HG03066 (cell line): Measurements from ENCODE around the gene KCTD6.
A peak's percentile ranks its signal among the peaks of the same experiment; 100 is the strongest.

Experiments
- ATAC-seq: cut with Tn5 transposase; IDR thresholded peaks from one replicate; pipeline ENCODE4 v1.9.1; 2021; ENCODE audit warnings: low read depth; ENCODE audit not compliant: unreplicated experiment

The KCTD6 gene

DNA sequence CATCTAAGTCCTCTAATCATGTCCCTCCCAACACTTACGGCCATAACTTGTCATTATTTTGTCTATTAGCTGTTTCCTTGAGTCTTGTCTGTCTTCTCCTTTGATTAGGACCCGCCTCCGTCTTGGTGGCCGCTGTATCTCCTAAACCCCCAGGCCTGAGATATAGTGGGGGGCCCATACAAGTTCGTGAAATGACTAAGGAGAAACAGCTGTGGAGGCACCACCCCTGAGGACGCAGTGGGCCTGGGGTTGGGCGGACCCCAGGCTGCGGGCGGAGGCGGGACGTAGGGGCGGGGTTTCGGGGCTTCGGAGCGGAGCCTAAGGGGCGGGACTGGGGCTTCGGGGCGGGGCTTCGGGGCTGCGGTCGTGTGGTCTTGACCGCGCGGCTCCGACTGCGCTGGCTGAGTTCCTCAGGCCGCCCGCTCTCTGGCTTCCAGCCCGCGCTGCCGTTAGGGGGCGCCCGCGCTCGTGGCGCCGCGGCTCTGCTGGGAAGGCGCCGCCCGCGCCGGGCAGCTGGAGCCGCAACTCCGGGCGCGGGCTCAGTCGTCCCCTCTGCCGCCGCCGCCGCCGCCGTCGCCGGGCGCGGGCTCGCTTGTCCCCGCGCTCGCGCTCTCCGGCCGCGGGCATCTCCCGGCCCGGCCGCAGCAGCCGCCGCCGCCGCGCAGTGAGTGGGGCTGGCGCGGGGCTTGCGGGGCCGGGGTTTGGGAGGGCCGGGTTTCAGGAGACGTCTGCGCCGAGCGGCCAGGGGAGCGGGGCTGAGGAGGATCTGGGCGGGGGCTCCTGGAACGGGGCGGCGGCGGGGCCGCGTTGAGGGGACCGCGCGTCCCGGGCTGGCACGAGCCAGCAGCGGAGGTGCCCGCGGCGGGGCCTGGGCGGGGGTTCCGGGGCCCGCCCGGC, at the start of gene KCTD6:
Gene KCTD6 (plus strand): TSS at position 591 of the 897 bp plus-strand sequence. CDS start 6,660 bp downstream, outside the sequence.
- ATAC-seq = peak; percentile 80

DNA sequence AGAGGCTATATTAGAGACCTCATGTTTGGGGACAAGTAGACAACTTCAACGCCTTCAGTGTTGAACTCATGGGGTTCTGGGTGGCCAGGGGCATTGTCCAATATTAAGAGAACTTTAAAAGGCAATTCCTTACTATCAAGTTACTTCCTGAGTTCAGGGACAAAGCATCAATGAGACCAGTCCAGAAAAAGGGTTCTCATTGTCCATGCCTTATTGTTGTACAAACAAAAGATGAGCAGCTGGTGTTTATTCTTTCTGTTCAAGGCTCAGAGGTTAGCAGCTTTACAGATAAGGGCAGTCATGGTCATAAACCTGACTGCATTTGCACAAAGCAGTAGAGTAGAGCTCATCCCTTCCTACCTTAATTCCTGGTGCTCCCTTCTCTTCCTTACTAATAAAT, 39.7 kb upstream of the KCTD6 start:
- ATAC-seq = no peak

DNA sequence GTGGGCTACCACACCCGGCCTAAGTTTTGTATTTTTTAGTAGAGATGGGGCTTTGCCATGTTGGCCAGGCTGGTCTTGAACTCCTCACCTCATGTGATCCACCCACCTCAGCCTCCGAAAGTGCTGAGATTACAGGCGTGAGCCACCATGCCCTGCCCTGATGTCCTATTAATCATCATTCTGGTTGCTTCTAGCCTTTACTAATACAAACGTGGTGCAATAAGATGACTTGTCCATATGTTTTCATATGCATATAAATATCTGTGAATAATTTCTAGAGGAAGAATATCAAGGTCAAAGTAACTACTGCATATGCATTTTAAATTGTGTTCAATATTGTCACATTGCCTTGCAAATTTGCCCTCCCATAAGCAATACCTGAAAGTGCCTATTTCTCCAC, 32.7 kb upstream of the KCTD6 start:
- ATAC-seq = no peak

DNA sequence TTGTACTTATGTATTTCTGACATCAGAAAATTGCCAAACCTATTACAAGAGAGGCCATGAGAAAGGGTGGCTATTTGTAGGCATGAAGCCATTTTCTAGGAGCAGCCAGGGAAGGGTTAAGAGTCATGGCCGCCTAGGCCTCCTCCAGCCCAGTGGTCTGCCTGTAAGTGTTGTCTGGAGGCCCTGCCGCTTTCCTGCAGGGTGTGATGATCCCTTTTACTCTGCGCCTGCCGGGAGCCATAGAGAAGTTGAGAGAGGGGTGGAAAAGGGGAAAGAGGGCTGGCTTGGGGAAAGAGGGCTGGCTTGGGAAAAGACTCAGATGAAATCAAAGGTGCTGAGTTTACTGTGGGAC, 29.1 kb upstream of the KCTD6 start:
- ATAC-seq = no peak

DNA sequence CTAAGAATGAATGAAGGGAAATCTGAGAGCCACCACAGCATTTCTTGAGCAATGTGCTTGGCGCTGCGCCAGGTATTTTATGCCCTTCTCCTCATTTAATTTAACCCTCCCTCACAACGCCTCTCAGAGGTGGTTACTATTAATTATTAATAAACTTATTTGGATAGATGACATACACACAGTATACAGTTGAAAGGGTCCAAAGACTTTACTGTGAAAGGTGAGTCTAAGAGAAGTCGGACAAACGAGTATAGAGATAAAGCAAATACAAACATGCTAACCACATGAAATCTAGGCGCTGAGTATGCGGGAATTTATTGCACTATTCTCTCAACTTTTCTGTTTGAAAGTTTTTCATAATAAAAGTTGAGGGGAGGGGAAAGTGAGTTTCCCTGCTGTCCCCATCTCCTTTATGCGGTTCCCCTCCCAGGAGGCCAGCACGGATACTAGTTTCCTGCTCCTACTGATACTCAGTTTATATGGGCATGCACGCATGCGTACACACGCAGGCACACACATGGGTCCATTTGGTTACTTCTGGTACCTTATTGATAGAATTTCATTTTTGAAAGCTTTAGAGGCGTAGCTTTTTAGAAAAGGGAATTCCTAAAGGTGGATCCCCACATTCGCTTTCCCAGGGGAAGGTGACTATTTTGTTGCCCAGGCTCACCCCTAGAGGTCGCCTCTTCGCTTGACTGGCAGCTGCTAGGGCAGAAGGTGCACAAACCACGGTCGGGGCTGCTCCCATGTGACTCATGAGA, 28.5 kb upstream of the KCTD6 start:
- peak; percentile 96 for ATAC-seq

DNA sequence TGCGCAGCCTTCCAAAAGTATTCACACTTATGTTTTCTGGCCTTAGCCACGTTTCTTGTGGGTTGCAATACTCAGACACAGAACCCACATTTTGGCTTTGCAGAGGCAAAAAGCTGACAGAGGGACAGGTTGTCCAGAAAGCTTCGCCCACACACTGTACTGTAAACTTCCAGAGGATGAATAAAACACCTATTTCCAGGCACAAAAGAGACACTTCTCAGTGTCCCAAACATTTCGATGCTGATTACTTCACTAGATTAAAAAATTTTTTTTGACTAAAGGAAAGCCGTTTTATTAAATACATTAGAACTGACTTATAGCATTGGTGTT, 28.0 kb upstream of the KCTD6 start:
- ATAC-seq = no peak

DNA sequence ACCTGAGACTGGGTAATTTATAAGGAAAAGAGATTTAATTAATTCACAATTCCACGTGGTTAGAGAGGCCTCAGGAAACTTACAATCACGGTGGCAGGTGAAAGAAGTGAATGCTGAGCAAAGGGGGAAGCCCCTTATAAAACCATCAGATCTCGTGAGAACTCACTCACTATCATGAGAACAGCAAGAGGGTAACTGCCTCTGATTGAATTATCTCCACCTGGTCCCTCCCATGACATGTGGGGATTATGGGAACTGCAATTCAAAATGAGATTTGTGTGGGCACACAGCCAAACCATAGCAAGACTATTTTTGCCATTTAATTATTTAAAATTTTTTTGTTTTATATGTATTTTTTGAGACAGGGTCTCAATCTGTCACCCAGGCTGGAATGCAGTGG, 27.0 kb upstream of the KCTD6 start:
- ATAC-seq = no peak

DNA sequence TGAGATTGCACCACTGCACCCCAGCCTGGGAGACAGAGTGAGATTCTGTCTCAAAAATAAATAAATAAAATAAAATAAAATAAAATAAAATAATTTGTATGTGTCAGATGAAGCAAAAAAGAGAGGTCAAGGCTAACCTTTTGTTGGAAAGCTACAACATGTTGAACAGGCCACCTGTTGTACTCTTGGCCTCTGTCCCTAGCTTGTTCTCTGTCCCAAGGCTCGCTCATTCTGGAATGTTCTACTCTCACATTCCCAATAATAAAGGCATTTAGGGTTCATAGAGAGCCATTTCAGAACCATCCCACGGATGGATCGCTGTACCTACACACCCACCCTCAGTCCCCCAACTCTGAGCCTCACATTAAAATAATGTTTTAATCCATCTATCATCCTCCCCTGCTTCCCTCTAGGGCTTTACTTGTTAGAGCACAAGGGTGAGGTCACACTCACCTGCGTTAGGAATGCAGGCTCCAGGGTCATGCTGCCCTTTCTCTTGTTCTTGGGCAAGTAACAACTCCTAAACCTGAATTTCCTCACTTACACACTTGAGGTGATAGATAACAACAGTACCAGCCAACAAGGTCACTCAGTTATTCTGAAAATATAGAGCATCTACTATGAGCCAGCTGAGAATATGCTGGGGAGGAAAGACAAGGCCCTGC, 24.9 kb upstream of the KCTD6 start:
- no peak for ATAC-seq

DNA sequence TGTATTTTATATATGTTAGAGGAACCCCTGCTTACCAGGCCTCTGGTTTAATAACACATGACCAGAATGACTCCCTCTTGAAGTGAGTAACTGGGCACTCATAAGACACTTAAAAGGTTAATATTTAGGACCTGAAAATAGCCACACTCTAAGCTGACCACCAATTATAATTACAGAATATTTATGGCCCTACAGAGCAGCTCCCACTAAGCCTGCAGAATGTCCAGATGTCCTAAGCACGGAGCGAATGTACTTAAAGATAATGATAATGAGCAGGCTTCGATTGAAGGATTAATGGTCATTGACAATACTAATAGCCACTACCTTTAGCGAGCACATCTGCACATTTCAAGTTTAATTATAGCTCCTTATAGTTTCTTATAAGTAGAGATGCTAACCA, 22.8 kb upstream of the KCTD6 start:
- no peak for ATAC-seq

DNA sequence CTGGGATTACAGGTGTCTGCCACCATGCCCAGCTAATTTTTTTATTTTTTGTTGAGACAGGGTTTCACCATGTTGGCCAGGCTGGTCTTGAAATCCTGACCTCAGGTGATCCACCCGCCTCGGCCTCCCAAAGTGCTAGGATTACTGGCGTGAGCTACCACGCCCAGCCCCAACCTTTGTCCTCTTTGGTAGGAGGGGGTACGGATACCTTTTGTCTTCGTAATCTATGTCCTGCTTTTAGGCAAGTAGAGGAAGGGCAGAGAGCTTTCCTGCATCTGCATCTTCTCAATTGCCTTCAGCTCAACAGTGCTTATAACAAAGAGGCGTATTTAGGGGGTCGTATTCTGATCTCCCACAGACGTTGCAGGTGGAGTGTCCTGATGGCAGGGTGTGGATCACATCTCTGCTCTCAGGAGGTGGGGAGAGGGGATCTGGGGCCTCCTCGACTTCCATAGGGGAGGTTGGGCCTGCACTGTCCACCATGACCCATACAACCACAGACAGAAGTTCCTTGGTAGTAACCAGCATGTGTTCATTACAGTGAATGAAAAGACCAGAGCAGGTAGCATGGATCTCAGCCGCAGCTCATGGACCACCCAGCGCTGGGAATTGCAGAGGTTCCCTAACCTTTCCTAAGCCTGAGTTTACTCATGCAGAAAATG, 21.4 kb upstream of the KCTD6 start:
- no peak for ATAC-seq

DNA sequence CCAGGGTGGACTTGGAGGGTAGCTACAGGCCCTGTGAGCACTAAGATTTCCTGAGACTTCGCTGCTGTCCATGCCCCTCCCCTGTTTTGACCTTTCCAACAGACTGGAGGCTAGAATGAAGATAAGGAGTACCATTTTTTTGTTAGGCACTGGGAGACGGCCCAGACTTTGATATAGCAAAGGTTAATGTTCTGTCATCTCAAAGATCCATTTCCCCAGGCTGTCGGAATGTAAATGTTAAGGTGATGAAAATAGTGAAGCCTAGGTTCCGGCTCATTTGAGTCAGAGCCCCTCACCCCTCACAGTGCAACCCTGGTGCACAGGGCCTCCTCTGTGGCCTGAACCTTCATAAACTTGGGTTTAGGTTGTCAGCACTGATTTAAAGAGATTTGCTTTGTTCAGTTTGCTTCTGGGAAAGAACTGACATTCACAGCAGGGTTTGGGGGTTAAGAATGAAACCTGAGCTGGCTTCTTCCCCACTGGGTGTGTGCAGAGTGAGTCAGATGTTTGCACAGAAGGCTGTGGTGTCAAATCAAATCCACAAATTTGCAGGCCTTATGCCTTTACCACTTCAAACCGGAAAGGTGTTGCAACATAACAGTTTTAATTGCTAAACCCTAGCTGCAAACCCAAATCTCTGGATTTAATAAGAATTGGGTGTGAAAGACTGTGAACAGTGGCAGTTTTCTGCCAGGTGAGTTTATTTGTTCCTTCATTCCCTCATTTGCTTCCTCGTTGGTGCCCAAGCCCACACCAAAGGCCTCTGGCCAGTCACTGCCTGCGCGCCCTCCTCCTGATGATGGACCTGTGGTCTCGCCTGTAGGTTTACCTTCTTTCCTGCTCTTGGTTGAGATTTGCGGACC, 20.6 kb upstream of the KCTD6 start:
- ATAC-seq = no peak

DNA sequence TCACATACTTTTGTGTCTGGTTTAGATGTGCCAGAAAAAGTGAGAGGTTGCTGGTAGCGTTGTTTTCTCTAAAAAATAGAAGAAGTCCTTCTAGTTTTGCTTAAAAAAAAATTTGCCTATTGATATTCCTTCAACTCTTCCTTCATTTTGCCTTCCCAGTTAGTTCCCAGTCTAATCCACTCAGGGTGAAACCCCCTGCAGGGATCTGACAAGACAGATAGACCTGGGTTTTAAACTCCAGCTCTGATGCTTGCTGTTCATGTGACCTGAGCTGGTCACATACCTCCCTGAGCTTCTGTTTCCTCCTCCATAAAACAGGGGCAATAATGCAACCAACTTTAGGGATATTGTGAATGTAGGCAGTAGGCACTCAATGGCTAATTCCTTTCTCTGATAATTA, 18.6 kb upstream of the KCTD6 start:
- ATAC-seq = no peak

DNA sequence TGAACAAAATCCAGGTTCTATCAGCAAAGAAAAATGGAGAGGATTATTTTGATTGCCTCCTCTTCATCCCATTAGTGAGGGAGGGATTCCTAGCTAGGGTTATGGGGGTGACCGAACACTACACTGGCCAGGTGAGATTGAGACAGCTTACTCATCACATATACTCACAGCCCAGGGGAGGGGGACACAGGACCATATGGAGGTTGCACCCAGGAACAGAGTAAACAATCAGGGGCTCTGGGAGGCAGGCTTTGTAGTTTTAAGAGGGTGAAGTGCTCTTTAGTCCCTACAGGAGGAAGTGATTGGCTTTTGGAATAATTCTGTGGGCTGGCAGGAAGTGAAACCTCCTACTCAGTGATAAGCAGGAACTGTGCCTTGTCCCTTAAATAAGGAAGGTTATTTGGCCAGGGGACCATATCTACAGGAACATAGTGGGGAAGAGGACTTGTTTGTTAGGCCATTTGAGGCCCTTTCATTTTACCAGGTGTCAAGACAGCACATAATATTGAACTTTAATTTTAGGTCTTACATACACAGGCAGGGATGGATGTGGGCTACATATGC, 17.5 kb upstream of the KCTD6 start:
- no peak for ATAC-seq

DNA sequence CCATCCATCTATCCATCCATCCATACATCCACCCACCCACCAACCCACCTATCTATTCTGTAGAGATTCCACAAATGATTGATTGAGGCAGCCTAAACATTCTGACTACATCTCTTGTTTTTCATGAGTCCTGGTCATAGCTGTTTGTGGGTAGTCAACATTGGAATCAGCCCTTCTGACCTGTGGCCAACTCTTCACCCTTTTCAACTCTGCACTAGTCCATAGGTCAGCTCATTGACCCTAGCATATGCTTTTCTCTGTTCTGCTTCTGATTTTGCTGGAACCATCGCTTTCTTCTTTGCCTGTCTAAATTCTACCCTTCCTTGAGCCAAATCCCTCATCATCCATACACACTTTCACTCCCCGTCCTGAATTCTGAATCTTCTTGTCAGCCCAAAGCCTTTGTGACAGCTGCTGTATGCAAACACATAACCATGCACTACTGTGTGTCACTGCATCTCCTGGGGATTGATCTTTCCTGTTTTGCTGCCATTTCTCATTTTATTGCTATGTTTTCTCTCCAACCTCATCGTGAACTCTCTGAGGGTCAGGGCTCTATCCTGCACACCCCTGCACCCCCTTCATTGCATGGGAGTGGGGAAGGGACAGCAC, 16.8 kb upstream of the KCTD6 start:
- ATAC-seq = no peak

DNA sequence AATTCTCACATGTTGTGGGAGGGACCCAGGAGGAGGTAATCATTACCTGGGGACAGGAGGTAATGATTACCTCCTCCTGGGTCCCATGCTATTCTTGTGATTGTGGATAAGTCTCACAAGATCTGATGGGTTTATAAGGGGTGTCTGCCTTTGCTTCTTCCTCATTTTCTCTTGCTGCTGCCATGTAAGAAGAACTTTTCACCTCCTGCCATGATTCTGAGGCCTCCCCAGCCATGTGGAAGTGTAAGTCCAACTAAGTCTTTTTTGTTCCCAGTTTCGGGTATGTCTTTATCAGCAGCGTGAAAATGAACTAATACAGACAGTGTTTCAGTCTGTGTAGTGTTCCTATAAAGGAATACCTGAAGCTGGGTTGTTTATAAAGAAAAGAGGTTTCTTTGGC, 13.1 kb upstream of the KCTD6 start:
- no peak for ATAC-seq

DNA sequence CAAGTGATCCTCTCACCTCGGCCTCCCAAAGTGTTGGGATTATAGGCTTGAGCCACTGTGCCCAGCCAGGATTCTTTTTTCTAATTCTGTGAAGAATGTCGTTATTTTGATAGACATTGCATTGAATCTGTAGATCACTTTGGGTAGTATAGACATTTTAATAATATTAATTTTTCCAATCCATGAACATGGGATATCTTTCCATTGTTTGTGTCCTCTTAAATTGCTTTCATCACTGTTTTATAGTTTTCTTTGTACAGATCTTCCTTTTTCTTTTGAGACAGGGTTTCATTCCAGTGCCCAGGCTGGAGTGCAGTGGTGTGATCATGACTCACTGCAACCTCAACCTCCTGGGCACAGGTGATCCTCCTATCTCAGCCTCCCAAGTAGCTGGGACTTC, 11.6 kb upstream of the KCTD6 start:
- no peak for ATAC-seq

DNA sequence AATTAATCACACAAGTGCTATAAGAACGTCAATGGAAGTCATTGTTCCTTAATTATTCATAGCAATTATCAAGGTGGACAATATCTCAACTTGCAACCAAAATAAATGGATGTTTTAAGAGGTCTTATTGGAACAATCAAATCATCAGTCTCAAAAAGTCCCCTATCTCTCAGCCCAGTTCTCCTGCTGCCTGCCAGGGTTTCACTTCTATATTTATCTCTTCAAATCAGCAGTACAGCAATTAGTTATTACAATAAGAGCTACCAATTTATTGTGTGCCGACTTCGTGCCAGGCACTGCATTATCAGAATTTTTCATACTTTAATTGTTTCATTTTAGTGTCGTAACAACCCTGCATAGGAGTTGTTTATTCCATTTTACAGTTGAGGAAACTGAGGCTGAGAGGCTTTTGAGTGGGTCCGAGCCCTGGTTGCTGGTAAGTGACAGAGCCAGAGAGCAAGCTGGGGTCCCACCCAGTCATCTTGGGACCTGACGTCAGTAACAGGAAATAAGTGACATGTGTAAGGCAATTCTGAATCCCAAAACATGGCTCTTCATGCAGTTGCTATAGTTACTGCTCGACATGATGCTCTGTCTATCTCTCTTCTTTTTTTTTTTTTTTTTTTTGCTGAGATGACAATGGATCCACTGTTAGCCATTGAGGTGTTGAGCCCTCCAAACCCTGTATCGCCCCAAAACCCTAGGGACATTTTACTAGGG, 8.8 kb upstream of the KCTD6 start:
- ATAC-seq = no peak

DNA sequence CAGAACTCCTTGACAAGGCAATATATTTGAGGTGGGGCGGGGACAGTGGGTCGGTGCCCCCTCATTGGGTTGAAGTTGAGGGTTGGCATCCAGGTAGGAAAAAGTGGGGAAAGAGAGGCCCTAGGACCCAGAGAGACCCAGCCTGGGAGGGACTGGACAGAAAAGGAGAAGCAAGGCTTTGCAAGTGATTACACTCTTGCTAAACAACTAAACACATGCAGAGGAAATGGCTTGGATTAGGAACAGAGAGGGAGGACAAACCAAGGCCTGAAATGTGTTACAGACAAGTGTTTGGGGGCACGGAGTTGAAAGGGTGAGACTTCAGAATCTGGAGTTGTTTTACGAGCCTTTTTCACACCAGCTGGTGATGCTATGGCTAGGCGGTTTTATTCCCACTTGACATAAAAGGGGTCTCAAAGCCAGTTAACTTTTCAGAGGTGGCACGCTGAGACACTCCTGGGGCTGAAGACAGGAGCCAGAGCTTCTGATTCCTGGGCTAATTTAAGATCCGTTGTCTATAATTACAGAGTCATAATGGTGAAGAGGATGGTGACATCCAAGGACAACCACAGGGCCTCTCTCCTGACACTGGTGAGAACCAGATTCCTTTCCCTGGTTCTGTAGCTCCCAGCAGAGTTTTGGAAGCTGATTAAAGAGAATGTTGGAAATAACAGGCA, 7.7 kb upstream of the KCTD6 start:
- ATAC-seq = no peak
